HG02840 (cell line): ENCODE measurements around the gene SNX11.

Source experiments
- ATAC-seq: cut with Tn5 transposase; IDR thresholded peaks from one replicate; pipeline ENCODE4 v1.9.1; 2021; ENCODE audit warnings: mild to moderate bottlenecking, moderate library complexity, moderate number of reproducible peaks; ENCODE audit not compliant: unreplicated experiment, low FRiP score

Gene SNX11

GRCh38 chr17:48128400-48128799 lies 20.8 kb downstream of the SNX11 start:
- ATAC-seq = no peak

GRCh38 chr17:48129981-48130380 lies 22.4 kb downstream of the SNX11 start:
- ATAC-seq = no peak

GRCh38 chr17:48131216-48131824 lies 23.8 kb downstream of the SNX11 start:
- no peak for ATAC-seq

- no peak for ATAC-seq
Observed at GRCh38 chr17:48132385-48132784, 24.8 kb downstream of the SNX11 start.

GRCh38 chr17:48134912-48135480 lies 27.4 kb downstream of the SNX11 start:
- no peak for ATAC-seq

- ATAC-seq = no peak
Observed at GRCh38 chr17:48137656-48138055, 30.1 kb downstream of the SNX11 start.

- ATAC-seq = no peak
Observed at GRCh38 chr17:48139944-48140343, 32.4 kb downstream of the SNX11 start.

- ATAC-seq = no peak
Observed at GRCh38 chr17:48143629-48144028, 36.1 kb downstream of the SNX11 start.

GRCh38 chr17:48144231-48144630 lies 36.7 kb downstream of the SNX11 start:
- ATAC-seq = no peak

GRCh38 chr17:48144976-48145798 lies 37.6 kb downstream of the SNX11 start:
- no peak for ATAC-seq

- no peak for ATAC-seq
Observed at GRCh38 chr17:48148029-48148770, 40.6 kb downstream of the SNX11 start.

GRCh38 chr17:48148854-48149786 lies 41.6 kb downstream of the SNX11 start:
- ATAC-seq = no peak

- ATAC-seq = no peak
Observed at GRCh38 chr17:48149787-48150463, 42.4 kb downstream of the SNX11 start.

- no peak for ATAC-seq
Observed at GRCh38 chr17:48150597-48151001, 43.0 kb downstream of the SNX11 start.

- no peak for ATAC-seq
Observed at GRCh38 chr17:48151220-48151619, 43.7 kb downstream of the SNX11 start.

GRCh38 chr17:48152289-48152688 lies 44.7 kb downstream of the SNX11 start:
- no peak for ATAC-seq

- ATAC-seq = no peak
Observed at GRCh38 chr17:48153691-48154358, 46.3 kb downstream of the SNX11 start.

- no peak for ATAC-seq
Observed at GRCh38 chr17:48155889-48156611, 48.5 kb downstream of the SNX11 start.
